HG03066 (cell line): ENCODE results near the gene FRYL.

Experiments used
- ATAC-seq: cut with Tn5 transposase; IDR thresholded peaks from one replicate; pipeline ENCODE4 v1.9.1; 2021; ENCODE audit warnings: low read depth; ENCODE audit not compliant: unreplicated experiment

Gene FRYL

GRCh38 chr4:48634688-48635308 lies 145.3 kb downstream of the FRYL start:
- no peak for ATAC-seq

GRCh38 chr4:48633657-48634056 lies 146.4 kb downstream of the FRYL start:
- ATAC-seq: no peak

- ATAC-seq: no peak
Measured at GRCh38 chr4:48629458-48629857, 150.6 kb downstream of the FRYL start.

- no peak for ATAC-seq
Measured at GRCh38 chr4:48623182-48623780, 156.8 kb downstream of the FRYL start.

- ATAC-seq: no peak
Measured at GRCh38 chr4:48620831-48621230, 159.2 kb downstream of the FRYL start.

GRCh38 chr4:48620093-48620492 lies 160.0 kb downstream of the FRYL start:
- no peak for ATAC-seq

GRCh38 chr4:48604527-48604926 lies 175.6 kb downstream of the FRYL start:
- no peak for ATAC-seq

GRCh38 chr4:48604041-48604440 lies 176.0 kb downstream of the FRYL start:
- no peak for ATAC-seq

- no peak for ATAC-seq
Measured at GRCh38 chr4:48603366-48604003, 176.6 kb downstream of the FRYL start.

GRCh38 chr4:48602763-48603162 lies 177.3 kb downstream of the FRYL start:
- ATAC-seq: no peak

- ATAC-seq: no peak
Measured at GRCh38 chr4:48602222-48602621, 177.9 kb downstream of the FRYL start.

GRCh38 chr4:48596336-48596735 lies 183.7 kb downstream of the FRYL start:
- ATAC-seq: no peak

GRCh38 chr4:48594180-48594579 lies 185.9 kb downstream of the FRYL start:
- no peak for ATAC-seq

- no peak for ATAC-seq
Measured at GRCh38 chr4:48591372-48591771, 188.7 kb downstream of the FRYL start.

- no peak for ATAC-seq
Measured at GRCh38 chr4:48590884-48591283, 189.2 kb downstream of the FRYL start.

- ATAC-seq: no peak
Measured at GRCh38 chr4:48589098-48589445, 191.0 kb downstream of the FRYL start.

- ATAC-seq: no peak
Measured at GRCh38 chr4:48588230-48589097, 191.6 kb downstream of the FRYL start.

GRCh38 chr4:48585401-48585800 lies 194.7 kb downstream of the FRYL start:
- ATAC-seq: no peak

- ATAC-seq: peak; percentile 92
Measured at GRCh38 chr4:48578132-48578968, 201.7 kb downstream of the FRYL start.

- ATAC-seq: no peak
Measured at GRCh38 chr4:48575964-48576363, 204.1 kb downstream of the FRYL start.
